ENCODE measurements around the gene SLC38A6.

SLC38A6 gene

GRCh38 chr14:60981633-60982455 lies 799 bp downstream of the SLC38A6 start:
- peak overlapping the region; percentile 84 to 95 for H3K4me3 ChIP-seq (ENCODE audit: low read depth in 1 of 2, low read length in 2 of 2)
- H3K4me1 ChIP-seq (ENCODE audit: insufficient read depth, low read length), result peaks cover 25% of the 10 kb centered on the region
- H3K36me3 ChIP-seq (ENCODE audit: insufficient read depth, low read length), result peaks cover 9% of the 10 kb centered on the region
- H3K27ac ChIP-seq (ENCODE audit: low read depth, low read length), result peak overlapping the region; percentile 59
- H3K9me3 ChIP-seq (ENCODE audit: low read length), result no peaks in the 10 kb centered on the region
- peak overlapping the region; percentile 75 for H3K9ac ChIP-seq (ENCODE audit: low read length)
- H3K27me3 ChIP-seq (ENCODE audit: control insufficient read depth in 1 of 2, insufficient read depth in 2 of 2, low read length in 2 of 2), result no peaks in the 10 kb centered on the region

GRCh38 chr14:60984196-60984595 lies 3.2 kb downstream of the SLC38A6 start:
- H3K4me3 ChIP-seq (ENCODE audit: low read depth in 1 of 2, low read length in 2 of 2), result no peak overlapping the region
- H3K9ac ChIP-seq (ENCODE audit: low read length), result no peak overlapping the region
- H3K9me3 ChIP-seq (ENCODE audit: low read length), result no peaks in the 10 kb centered on the region
- peaks cover 28% of the 10 kb centered on the region for H3K36me3 ChIP-seq (ENCODE audit: insufficient read depth, low read length)
- no peak overlapping the region for H3K27ac ChIP-seq (ENCODE audit: low read depth, low read length)
- peaks cover 16% of the 10 kb centered on the region for H3K4me1 ChIP-seq (ENCODE audit: insufficient read depth, low read length)
- no peaks in the 10 kb centered on the region for H3K27me3 ChIP-seq (ENCODE audit: control insufficient read depth in 1 of 2, insufficient read depth in 2 of 2, low read length in 2 of 2)

DNA sequence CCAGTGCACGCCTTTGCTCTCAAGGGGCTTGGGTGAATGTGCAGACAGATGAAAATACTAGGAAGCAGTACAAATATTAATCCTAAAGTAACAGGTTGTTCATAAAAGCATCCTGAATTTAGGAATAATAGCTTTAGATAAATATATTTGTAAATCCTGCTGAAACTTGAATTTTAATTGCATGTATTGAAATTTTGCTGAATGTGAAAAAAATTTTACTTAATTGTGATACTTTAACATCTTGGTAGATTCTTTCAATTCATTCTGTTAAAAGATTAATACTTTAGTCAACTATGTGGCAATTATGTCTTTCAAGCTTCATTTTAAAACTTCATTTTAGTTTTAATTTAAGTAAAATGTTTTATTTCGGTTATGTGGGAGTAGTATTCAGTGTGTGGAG lies 5.5 kb downstream of the SLC38A6 start:
- H3K4me3 ChIP-seq (ENCODE audit: low read depth in 1 of 2, low read length in 2 of 2), result no peak overlapping the region
- no peak overlapping the region for H3K27ac ChIP-seq (ENCODE audit: low read depth, low read length)
- peaks cover 8% of the 10 kb centered on the region for H3K4me1 ChIP-seq (ENCODE audit: insufficient read depth, low read length)
- peaks cover 35% of the 10 kb centered on the region for H3K36me3 ChIP-seq (ENCODE audit: insufficient read depth, low read length)
- no peaks in the 10 kb centered on the region for H3K27me3 ChIP-seq (ENCODE audit: control insufficient read depth in 1 of 2, insufficient read depth in 2 of 2, low read length in 2 of 2)
- no peak overlapping the region for H3K9ac ChIP-seq (ENCODE audit: low read length)
- H3K9me3 ChIP-seq (ENCODE audit: low read length), result no peaks in the 10 kb centered on the region

GRCh38 chr14:60989599-60989998 lies 8.6 kb downstream of the SLC38A6 start:
- no peaks in the 10 kb centered on the region for H3K4me1 ChIP-seq (ENCODE audit: insufficient read depth, low read length)
- H3K9me3 ChIP-seq (ENCODE audit: low read length), result no peaks in the 10 kb centered on the region
- H3K27ac ChIP-seq (ENCODE audit: low read depth, low read length), result no peak overlapping the region
- no peaks in the 10 kb centered on the region for H3K27me3 ChIP-seq (ENCODE audit: control insufficient read depth in 1 of 2, insufficient read depth in 2 of 2, low read length in 2 of 2)
- H3K4me3 ChIP-seq (ENCODE audit: low read depth in 1 of 2, low read length in 2 of 2), result no peak overlapping the region
- H3K9ac ChIP-seq (ENCODE audit: low read length), result no peak overlapping the region
- H3K36me3 ChIP-seq (ENCODE audit: insufficient read depth, low read length), result peaks cover 35% of the 10 kb centered on the region

GRCh38 chr14:60998617-60999016 lies 17.6 kb downstream of the SLC38A6 start:
- H3K36me3 ChIP-seq (ENCODE audit: insufficient read depth, low read length), result no peaks in the 10 kb centered on the region

GRCh38 chr14:60999536-60999935 lies 18.5 kb downstream of the SLC38A6 start:
- no peaks in the 10 kb centered on the region for H3K4me1 ChIP-seq (ENCODE audit: insufficient read depth, low read length)
- no peak overlapping the region for H3K9ac ChIP-seq (ENCODE audit: low read length)
- H3K4me3 ChIP-seq (ENCODE audit: low read depth in 1 of 2, low read length in 2 of 2), result no peak overlapping the region
- H3K36me3 ChIP-seq (ENCODE audit: insufficient read depth, low read length), result no peaks in the 10 kb centered on the region
- H3K9me3 ChIP-seq (ENCODE audit: low read length), result no peaks in the 10 kb centered on the region
- no peak overlapping the region for H3K27ac ChIP-seq (ENCODE audit: low read depth, low read length)
- no peaks in the 10 kb centered on the region for H3K27me3 ChIP-seq (ENCODE audit: control insufficient read depth in 1 of 2, insufficient read depth in 2 of 2, low read length in 2 of 2)

More at GRCh38 chr14:60998617-60999016, 17.6 kb downstream of the SLC38A6 start:
- no peak overlapping the region for H3K27ac ChIP-seq (ENCODE audit: low read depth, low read length)
- no peaks in the 10 kb centered on the region for H3K4me1 ChIP-seq (ENCODE audit: insufficient read depth, low read length)
- H3K4me3 ChIP-seq (ENCODE audit: low read depth in 1 of 2, low read length in 2 of 2), result no peak overlapping the region
- H3K9me3 ChIP-seq (ENCODE audit: low read length), result no peaks in the 10 kb centered on the region
- no peak overlapping the region for H3K9ac ChIP-seq (ENCODE audit: low read length)
- no peaks in the 10 kb centered on the region for H3K27me3 ChIP-seq (ENCODE audit: control insufficient read depth in 1 of 2, insufficient read depth in 2 of 2, low read length in 2 of 2)

- H3K4me1 ChIP-seq (ENCODE audit: insufficient read depth, low read length), result no peaks in the 10 kb centered on the region
- H3K4me3 ChIP-seq (ENCODE audit: low read depth in 1 of 2, low read length in 2 of 2), result no peak overlapping the region
- no peaks in the 10 kb centered on the region for H3K36me3 ChIP-seq (ENCODE audit: insufficient read depth, low read length)
- H3K9me3 ChIP-seq (ENCODE audit: low read length), result no peaks in the 10 kb centered on the region
- H3K9ac ChIP-seq (ENCODE audit: low read length), result no peak overlapping the region
- H3K27me3 ChIP-seq (ENCODE audit: control insufficient read depth in 1 of 2, insufficient read depth in 2 of 2, low read length in 2 of 2), result no peaks in the 10 kb centered on the region
- no peak overlapping the region for H3K27ac ChIP-seq (ENCODE audit: low read depth, low read length)
Observed at GRCh38 chr14:61003571-61003970, 22.5 kb downstream of the SLC38A6 start.

GRCh38 chr14:61019537-61019936 lies 38.5 kb downstream of the SLC38A6 start:
- H3K4me3 ChIP-seq (ENCODE audit: low read depth in 1 of 2, low read length in 2 of 2), result no peak overlapping the region
- no peak overlapping the region for H3K27ac ChIP-seq (ENCODE audit: low read depth, low read length)
- H3K27me3 ChIP-seq (ENCODE audit: control insufficient read depth in 1 of 2, insufficient read depth in 2 of 2, low read length in 2 of 2), result no peaks in the 10 kb centered on the region
- H3K9ac ChIP-seq (ENCODE audit: low read length), result no peak overlapping the region
- no peaks in the 10 kb centered on the region for H3K36me3 ChIP-seq (ENCODE audit: insufficient read depth, low read length)
- no peaks in the 10 kb centered on the region for H3K4me1 ChIP-seq (ENCODE audit: insufficient read depth, low read length)
- H3K9me3 ChIP-seq (ENCODE audit: low read length), result no peaks in the 10 kb centered on the region

GRCh38 chr14:61025251-61026223 lies 44.5 kb downstream of the SLC38A6 start:
- Histone ChIP-seq H3K27ac (ENCODE audit: low read depth, low read length) (no peak overlapping the region), H3K9ac (ENCODE audit: low read length) (no peak overlapping the region), H3K4me1 (ENCODE audit: insufficient read depth, low read length) (no peaks in the 10 kb centered on the region), H3K9me3 (ENCODE audit: low read length) (no peaks in the 10 kb centered on the region), H3K4me3 (ENCODE audit: low read depth in 1 of 2, low read length in 2 of 2) (no peak overlapping the region), H3K27me3 (ENCODE audit: control insufficient read depth in 1 of 2, insufficient read depth in 2 of 2, low read length in 2 of 2) (no peaks in the 10 kb centered on the region), H3K36me3 (ENCODE audit: insufficient read depth, low read length) (no peaks in the 10 kb centered on the region)

- Histone ChIP-seq H3K4me3 (ENCODE audit: low read depth in 1 of 2, low read length in 2 of 2) (no peak overlapping the region), H3K36me3 (ENCODE audit: insufficient read depth, low read length) (no peaks in the 10 kb centered on the region), H3K27ac (ENCODE audit: low read depth, low read length) (no peak overlapping the region), H3K27me3 (ENCODE audit: control insufficient read depth in 1 of 2, insufficient read depth in 2 of 2, low read length in 2 of 2) (no peaks in the 10 kb centered on the region), H3K9ac (ENCODE audit: low read length) (no peak overlapping the region), H3K4me1 (ENCODE audit: insufficient read depth, low read length) (no peaks in the 10 kb centered on the region), H3K9me3 (ENCODE audit: low read length) (no peaks in the 10 kb centered on the region)
Observed at GRCh38 chr14:61026526-61026925, 45.5 kb downstream of the SLC38A6 start.

DNA sequence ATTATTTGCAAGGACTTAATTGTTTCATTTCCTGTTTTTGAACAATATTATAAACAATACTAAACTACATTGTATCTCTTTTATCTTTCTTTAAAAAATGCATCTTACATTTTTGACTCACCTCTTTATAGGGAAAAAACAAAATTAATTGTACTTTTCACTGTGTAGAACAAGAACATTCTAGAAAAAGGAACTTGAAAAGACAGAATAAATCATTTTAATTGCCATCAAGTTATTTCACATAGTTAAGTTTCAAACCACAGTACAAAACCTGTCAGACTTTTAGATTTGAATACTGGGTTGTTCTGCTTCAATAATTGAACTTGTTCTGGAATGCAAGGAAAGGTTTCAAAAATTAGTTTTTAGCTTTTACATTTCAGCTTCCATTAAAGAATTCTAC lies 50.0 kb downstream of the SLC38A6 start:
- Histone ChIP-seq H3K4me1 (ENCODE audit: insufficient read depth, low read length) (no peaks in the 10 kb centered on the region), H3K36me3 (ENCODE audit: insufficient read depth, low read length) (no peaks in the 10 kb centered on the region), H3K9me3 (ENCODE audit: low read length) (no peaks in the 10 kb centered on the region), H3K27me3 (ENCODE audit: control insufficient read depth in 1 of 2, insufficient read depth in 2 of 2, low read length in 2 of 2) (no peaks in the 10 kb centered on the region), H3K4me3 (ENCODE audit: low read depth in 1 of 2, low read length in 2 of 2) (no peak overlapping the region), H3K27ac (ENCODE audit: low read depth, low read length) (no peak overlapping the region), H3K9ac (ENCODE audit: low read length) (no peak overlapping the region)
